CD4-positive, CD25-positive, alpha-beta regulatory T cell (primary cell): Measurements from ENCODE around the gene CYREN. TPM values are rescaled to one million over a fixed set of nuclear protein-coding genes. Genes with fewer than 3 reads are reported as not detected.

Source experiments
- ATAC-seq, 2 donors: fragments of 150-1000 bp; cut with Tn5 transposase; one replicate each; pipeline ENCODE4 v1.10.0; 2021; ENCODE audit warnings: low read depth in 2 of 2, moderate number of reproducible peaks in 2 of 2, moderate library complexity in 1 of 2
- DNase-seq, 3 donors: peaks; one replicate each; pipeline versions ENCODE4 v3.0.0 to v3.0.0-alpha.2; 2012 to 2022; ENCODE audit warnings: mixed read lengths in 1 of 3
- H3K27ac ChIP-seq: one replicate; pipeline ENCODE4 v1.7.0; 2013; ENCODE audit warnings: mild to moderate bottlenecking, low read length; ENCODE audit not compliant: insufficient read depth, poor library complexity, severe bottlenecking
- H3K27me3 ChIP-seq: one replicate; pipeline ENCODE4 v1.7.0; 2013; ENCODE audit warnings: low read length; ENCODE audit not compliant: control insufficient read depth, insufficient read depth
- H3K36me3 ChIP-seq: one replicate; pipeline ENCODE4 v1.7.0; 2013; ENCODE audit warnings: mild to moderate bottlenecking, low read length, moderate library complexity; ENCODE audit not compliant: control insufficient read depth, insufficient read depth
- H3K4me1 ChIP-seq: 2 replicates; pipeline ENCODE4 v1.7.0; 2013; ENCODE audit warnings: mild to moderate bottlenecking, low read length; ENCODE audit not compliant: insufficient read depth, control insufficient read depth, poor library complexity, severe bottlenecking
- H3K4me3 ChIP-seq: one replicate; pipeline ENCODE4 v1.7.0; 2013; ENCODE audit warnings: low read depth, mild to moderate bottlenecking, low read length, moderate library complexity
- H3K9me3 ChIP-seq, 2 experiments: 1 replicate in 1 of 2; 2 replicates in 1 of 2; pipeline ENCODE4 v1.7.0; 2013; ENCODE audit warnings: low read length in 2 of 2, mild to moderate bottlenecking in 1 of 2, moderate library complexity in 1 of 2; ENCODE audit not compliant: control insufficient read depth in 2 of 2
- H3K27ac Mint-ChIP-seq, 3 donors: one replicate each; pipeline ENCODE4 v1.8.0; 2020 to 2022; ENCODE audit warnings: mild to moderate bottlenecking in 3 of 3, mixed read lengths in 3 of 3, moderate library complexity in 2 of 3
- H3K27me3 Mint-ChIP-seq: one replicate; pipeline ENCODE4 v1.8.0; 2022; ENCODE audit warnings: mild to moderate bottlenecking, mixed read lengths
- H3K36me3 Mint-ChIP-seq: one replicate; pipeline ENCODE4 v1.8.0; 2020; ENCODE audit warnings: mixed read lengths
- H3K4me1 Mint-ChIP-seq, 4 donors: one replicate each; pipeline ENCODE4 v1.8.0; 2020 to 2022; ENCODE audit warnings: mixed read lengths in 4 of 4, mild to moderate bottlenecking in 1 of 4
- H3K4me3 Mint-ChIP-seq, 4 donors: one replicate each; pipeline ENCODE4 v1.8.0; 2020 to 2022; ENCODE audit warnings: mild to moderate bottlenecking in 4 of 4, mixed read lengths in 4 of 4, moderate library complexity in 3 of 4
- H3K9me3 Mint-ChIP-seq, 7 donors: one replicate each; pipeline ENCODE4 v1.8.0; 2020 to 2022; ENCODE audit warnings: mixed read lengths in 7 of 7, mild to moderate bottlenecking in 3 of 7, moderate library complexity in 2 of 7
- polyA plus RNA-seq, 4 donors: library from polyadenylated mRNA; unstranded; fragments of 300-500 nt; fragmentation: Illumina TruSeq; gene quantifications; one replicate each; pipeline ENCODE4 v1.2.3, GENCODE V29; 2021
- total RNA-seq: library from RNA; stranded (reverse); gene quantifications from one replicate; pipeline ENCODE4 v1.2.3, GENCODE V29; 2022

CYREN gene
- total and polyA plus RNA-seq, 5 donors from 2014 or later = 20.1 to 39.8 (median 28.3) TPM

GRCh38 chr7:135189221-135189662 lies 18.7 kb upstream of the CYREN start:
- Mint-ChIP-seq H3K27ac (no peak overlapping the region), H3K4me3 (no peak overlapping the region), H3K27me3 (no peaks in the 10 kb centered on the region), H3K36me3 (peaks cover 81% of the 10 kb centered on the region), H3K4me1 (peaks cover 0 to 11% (median 6%) of the 10 kb centered on the region in 4 donors), H3K9me3 (peaks cover 0 to 1% (median 0%) of the 10 kb centered on the region in 7 donors)
- DNase-seq (no peak), ATAC-seq (no peak)
- peaks cover 52% of the 10 kb centered on the region for H3K36me3 ChIP-seq
- H3K27ac ChIP-seq = no peak overlapping the region
- H3K4me3 ChIP-seq = no peak overlapping the region
- peaks cover 0 to 1% of the 10 kb centered on the region in 2 experiments for H3K9me3 ChIP-seq
- no peaks in the 10 kb centered on the region for H3K27me3 ChIP-seq
- no peaks in the 10 kb centered on the region for H3K4me1 ChIP-seq

- H3K36me3 Mint-ChIP-seq = peaks cover 81% of the 10 kb centered on the region
Observed at GRCh38 chr7:135188298-135188984, 17.9 kb upstream of the CYREN start.

GRCh38 chr7:135186841-135187253 lies 16.3 kb upstream of the CYREN start:
- peak overlapping the region in 1 of 3 donors; percentile 53 for H3K27ac Mint-ChIP-seq
- Histone ChIP-seq H3K27ac (no peak overlapping the region), H3K27me3 (no peaks in the 10 kb centered on the region), H3K4me1 (no peaks in the 10 kb centered on the region), H3K36me3 (peaks cover 59% of the 10 kb centered on the region), H3K4me3 (no peak overlapping the region), H3K9me3 (peaks cover 3 to 14% of the 10 kb centered on the region in 2 experiments)
- ATAC-seq = peak in 1 of 2 donors; percentile 37
- H3K4me1 Mint-ChIP-seq = peaks cover 0 to 10% (median 4%) of the 10 kb centered on the region in 4 donors
- H3K4me3 Mint-ChIP-seq = no peak overlapping the region
- no peaks in the 10 kb centered on the region for H3K27me3 Mint-ChIP-seq
- H3K36me3 Mint-ChIP-seq = peaks cover 81% of the 10 kb centered on the region
- DNase-seq = no peak
- peaks cover 0 to 13% (median 3%) of the 10 kb centered on the region in 7 donors for H3K9me3 Mint-ChIP-seq

More at GRCh38 chr7:135188298-135188984, 17.9 kb upstream of the CYREN start:
- H3K36me3 ChIP-seq = peaks cover 54% of the 10 kb centered on the region
- H3K27ac Mint-ChIP-seq = no peak overlapping the region
- H3K4me1 ChIP-seq = no peaks in the 10 kb centered on the region
- H3K27ac ChIP-seq = no peak overlapping the region
- no peak for ATAC-seq
- peaks cover 0 to 11% (median 4%) of the 10 kb centered on the region in 4 donors for H3K4me1 Mint-ChIP-seq
- peaks cover 0 to 4% of the 10 kb centered on the region in 2 experiments for H3K9me3 ChIP-seq
- no peaks in the 10 kb centered on the region for H3K27me3 Mint-ChIP-seq
- no peak for DNase-seq
- H3K4me3 ChIP-seq = no peak overlapping the region
- no peaks in the 10 kb centered on the region for H3K27me3 ChIP-seq
- H3K4me3 Mint-ChIP-seq = no peak overlapping the region
- peaks cover 0 to 3% (median 0%) of the 10 kb centered on the region in 7 donors for H3K9me3 Mint-ChIP-seq

- no peak overlapping the region for H3K27ac ChIP-seq
- Mint-ChIP-seq H3K36me3 (peaks cover 82% of the 10 kb centered on the region), H3K4me3 (no peak overlapping the region), H3K27ac (peak overlapping the region in 1 of 3 donors; percentile 62), H3K4me1 (peaks cover 0 to 6% (median 4%) of the 10 kb centered on the region in 4 donors), H3K27me3 (no peaks in the 10 kb centered on the region), H3K9me3 (peaks cover 0 to 19% (median 5%) of the 10 kb centered on the region in 7 donors)
- H3K36me3 ChIP-seq = peaks cover 59% of the 10 kb centered on the region
- H3K27me3 ChIP-seq = no peaks in the 10 kb centered on the region
- no peak for DNase-seq
- H3K4me3 ChIP-seq = no peak overlapping the region
- no peaks in the 10 kb centered on the region for H3K4me1 ChIP-seq
- peaks cover 10 to 21% of the 10 kb centered on the region in 2 experiments for H3K9me3 ChIP-seq
- no peak for ATAC-seq
Observed at GRCh38 chr7:135186261-135186540, 15.7 kb upstream of the CYREN start.

GRCh38 chr7:135185471-135186260 lies 15.2 kb upstream of the CYREN start:
- Mint-ChIP-seq H3K27ac (peak overlapping the region in 1 of 3 donors; percentile 62), H3K9me3 (peaks cover 0 to 24% (median 5%) of the 10 kb centered on the region in 7 donors), H3K36me3 (peaks cover 79% of the 10 kb centered on the region), H3K27me3 (no peaks in the 10 kb centered on the region), H3K4me1 (peaks cover 0 to 5% (median 2%) of the 10 kb centered on the region in 4 donors), H3K4me3 (no peak overlapping the region)
- no peaks in the 10 kb centered on the region for H3K27me3 ChIP-seq
- H3K36me3 ChIP-seq = peaks cover 59% of the 10 kb centered on the region
- ATAC-seq (no peak), DNase-seq (no peak)
- no peaks in the 10 kb centered on the region for H3K4me1 ChIP-seq
- peaks cover 15 to 26% of the 10 kb centered on the region in 2 experiments for H3K9me3 ChIP-seq
- no peak overlapping the region for H3K27ac ChIP-seq
- no peak overlapping the region for H3K4me3 ChIP-seq

- H3K9me3 Mint-ChIP-seq = peaks cover 1 to 32% (median 7%) of the 10 kb centered on the region in 7 donors
- no peaks in the 10 kb centered on the region for H3K27me3 Mint-ChIP-seq
- Histone ChIP-seq H3K4me1 (no peaks in the 10 kb centered on the region), H3K4me3 (no peak overlapping the region), H3K9me3 (peaks cover 23 to 39% of the 10 kb centered on the region in 2 experiments), H3K27me3 (no peaks in the 10 kb centered on the region), H3K36me3 (peaks cover 52% of the 10 kb centered on the region), H3K27ac (no peak overlapping the region)
- no peak overlapping the region for H3K27ac Mint-ChIP-seq
- H3K4me3 Mint-ChIP-seq = no peak overlapping the region
- H3K4me1 Mint-ChIP-seq = no peaks in the 10 kb centered on the region
- DNase-seq = no peak
- peaks cover 68% of the 10 kb centered on the region for H3K36me3 Mint-ChIP-seq
- no peak for ATAC-seq
Observed at GRCh38 chr7:135184254-135184841, 13.8 kb upstream of the CYREN start.

GRCh38 chr7:135183478-135183877 lies 13.0 kb upstream of the CYREN start:
- Mint-ChIP-seq H3K4me1 (no peaks in the 10 kb centered on the region), H3K9me3 (peaks cover 4 to 37% (median 7%) of the 10 kb centered on the region in 7 donors), H3K4me3 (no peak overlapping the region), H3K27me3 (no peaks in the 10 kb centered on the region), H3K27ac (peak overlapping the region in 1 of 3 donors; percentile 15), H3K36me3 (peaks cover 62% of the 10 kb centered on the region)
- no peak for DNase-seq
- H3K27ac ChIP-seq = no peak overlapping the region
- H3K4me1 ChIP-seq = no peaks in the 10 kb centered on the region
- no peak for ATAC-seq
- peaks cover 23 to 44% of the 10 kb centered on the region in 2 experiments for H3K9me3 ChIP-seq
- no peaks in the 10 kb centered on the region for H3K27me3 ChIP-seq
- no peak overlapping the region for H3K4me3 ChIP-seq
- peaks cover 43% of the 10 kb centered on the region for H3K36me3 ChIP-seq
